Activated CD4-positive, alpha-beta T cell treated with anti-CD3 and anti-CD28 coated beads, Interleukin-2, amount 50 U/mL, for 24 hours (primary cell): ENCODE results near the gene FRMD4A.
"Not testable (repeated sequence)": the region's sequence is repeated elsewhere in the genome, so short reads cannot be mapped to it uniquely, and the experiment has no call there.

Source experiments
- DNase-seq, 2 donors: peaks; one replicate each; pipeline ENCODE4 v3.0.0-alpha.2; 2020; ENCODE audit warnings: low read depth in 1 of 2, low spot score in 1 of 2

FRMD4A gene

GRCh38 chr10:13730956-13731355 is 599.8 kb downstream of the FRMD4A start:
- DNase-seq, result no peak

- DNase-seq, result no peak
These were observed 600.4 kb downstream of the FRMD4A start for GRCh38 chr10:13730306-13730652.

- DNase-seq, result no peak
These were observed 601.0 kb downstream of the FRMD4A start for GRCh38 chr10:13729586-13730305.

GRCh38 chr10:13728898-13729535 is 601.7 kb downstream of the FRMD4A start:
- DNase-seq, result no peak

- DNase-seq, result no peak
These were observed 605.1 kb downstream of the FRMD4A start for GRCh38 chr10:13725594-13725993.

GRCh38 chr10:13724484-13724883 is 606.2 kb downstream of the FRMD4A start:
- DNase-seq, result no peak

GRCh38 chr10:13722747-13723653 is 607.7 kb downstream of the FRMD4A start:
- DNase-seq, result no peak

- DNase-seq, result no peak
These were observed 609.2 kb downstream of the FRMD4A start for GRCh38 chr10:13721486-13721885.

- no peak for DNase-seq
These were observed 610.0 kb downstream of the FRMD4A start for GRCh38 chr10:13720699-13721098.

GRCh38 chr10:13719425-13719824 is 611.3 kb downstream of the FRMD4A start:
- DNase-seq, result no peak

GRCh38 chr10:13718820-13719219 is 611.9 kb downstream of the FRMD4A start:
- DNase-seq, result no peak

GRCh38 chr10:13717936-13718772 is 612.6 kb downstream of the FRMD4A start:
- DNase-seq, result peak in 1 of 2 donors; percentile 2

GRCh38 chr10:13717571-13717935 is 613.2 kb downstream of the FRMD4A start:
- DNase-seq, result no peak

- no peak for DNase-seq
These were observed 614.3 kb downstream of the FRMD4A start for GRCh38 chr10:13716081-13717071.

GRCh38 chr10:13715596-13715995 is 615.1 kb downstream of the FRMD4A start:
- not testable (repeated sequence) for DNase-seq

- no peak for DNase-seq
These were observed 615.6 kb downstream of the FRMD4A start for GRCh38 chr10:13715100-13715499.

- DNase-seq, result no peak
These were observed 617.7 kb downstream of the FRMD4A start for GRCh38 chr10:13712837-13713581.

- DNase-seq, result no peak
These were observed 618.3 kb downstream of the FRMD4A start for GRCh38 chr10:13712476-13712836.

- no peak for DNase-seq
These were observed 619.4 kb downstream of the FRMD4A start for GRCh38 chr10:13711291-13711690.
